H1 (cell line): ENCODE measurements around the gene PRKN.

Experiments used
- CTCF ChIP-seq, 3 experiments: IDR thresholded peaks; 1 replicate in 2 of 3; 2 replicates in 1 of 3; pipeline versions ENCODE4 v1.5.1 to v1.6.1; 2011; ENCODE audit warnings: low read length in 3 of 3, mild to moderate bottlenecking in 3 of 3, inconsistent platforms in 2 of 3, low read depth in 1 of 3, moderate library complexity in 1 of 3; ENCODE audit not compliant: insufficient read depth in 1 of 3; ENCODE audit errors: control extremely low read depth in 1 of 3
- GABPA ChIP-seq: IDR thresholded peaks from 2 replicates; pipeline ENCODE4 v1.6.1; 2011; ENCODE audit warnings: mild to moderate bottlenecking, low read length, moderate library complexity, borderline replicate concordance; ENCODE audit not compliant: insufficient read depth
- MAX ChIP-seq: IDR thresholded peaks from 2 replicates; pipeline ENCODE4 v1.6.1; 2012; ENCODE audit warnings: inconsistent platforms
- POLR2A ChIP-seq, 2 experiments: IDR thresholded peaks; 1 replicate in 1 of 2; 2 replicates in 1 of 2; pipeline ENCODE4 v1.6.1; 2011; ENCODE audit warnings: low read depth in 2 of 2, low read length in 2 of 2, mild to moderate bottlenecking in 2 of 2; ENCODE audit errors: control extremely low read depth in 1 of 2
- SP2 ChIP-seq: IDR thresholded peaks from 2 replicates; pipeline ENCODE4 v1.6.1; 2012; ENCODE audit warnings: mild to moderate bottlenecking, low read length, inconsistent platforms
- YY1 ChIP-seq: IDR thresholded peaks from 2 replicates; pipeline ENCODE4 v1.6.1; 2011; ENCODE audit warnings: low read depth, mild to moderate bottlenecking, low read length

- no peak for TF ChIP-seq SP2
- TF ChIP-seq CTCF (IDR thresholded peaks at IDR 0.05; ENCODE audit: control extremely low read depth in 1 of 3, insufficient read depth in 1 of 3, low read depth in 1 of 3, low read length in 3 of 3) = no peak
- TF ChIP-seq YY1 = no peak
- no peak for TF ChIP-seq POLR2A (IDR thresholded peaks at IDR 0.05; ENCODE audit: control extremely low read depth in 1 of 2, low read depth in 2 of 2, low read length in 2 of 2)
- TF ChIP-seq MAX = no peak
- TF ChIP-seq GABPA = no peak
Measured at GRCh38 chr6:162242915-162243314, 484.7 kb downstream of the PRKN start.
